Measurements from ENCODE around the gene NRAP. TPM values are rescaled to one million over a fixed set of nuclear protein-coding genes. Genes with fewer than 3 reads are reported as not detected.

The NRAP gene
- total RNA-seq, 1 donor = under 0.01 TPM

DNA sequence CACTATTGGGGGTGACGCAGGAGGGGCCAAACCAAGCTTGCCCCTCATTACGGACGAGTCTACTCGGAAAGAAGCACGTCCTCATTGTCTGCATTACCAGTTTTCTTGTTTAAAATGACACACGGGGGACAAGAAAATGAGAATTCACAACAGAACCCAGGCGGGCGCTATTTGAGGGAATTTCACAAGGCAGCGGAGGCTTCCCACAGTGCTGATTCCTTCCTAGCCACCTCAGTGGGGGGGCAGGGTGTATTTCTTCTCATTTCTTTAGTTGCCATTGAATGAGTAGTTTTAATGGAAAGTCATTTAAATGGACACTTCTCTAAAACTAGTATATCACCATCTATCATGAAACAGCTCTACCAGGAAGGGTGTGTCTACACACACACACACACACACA is 42.9 kb downstream of the NRAP start:
- TF ChIP-seq, protein P1, sequence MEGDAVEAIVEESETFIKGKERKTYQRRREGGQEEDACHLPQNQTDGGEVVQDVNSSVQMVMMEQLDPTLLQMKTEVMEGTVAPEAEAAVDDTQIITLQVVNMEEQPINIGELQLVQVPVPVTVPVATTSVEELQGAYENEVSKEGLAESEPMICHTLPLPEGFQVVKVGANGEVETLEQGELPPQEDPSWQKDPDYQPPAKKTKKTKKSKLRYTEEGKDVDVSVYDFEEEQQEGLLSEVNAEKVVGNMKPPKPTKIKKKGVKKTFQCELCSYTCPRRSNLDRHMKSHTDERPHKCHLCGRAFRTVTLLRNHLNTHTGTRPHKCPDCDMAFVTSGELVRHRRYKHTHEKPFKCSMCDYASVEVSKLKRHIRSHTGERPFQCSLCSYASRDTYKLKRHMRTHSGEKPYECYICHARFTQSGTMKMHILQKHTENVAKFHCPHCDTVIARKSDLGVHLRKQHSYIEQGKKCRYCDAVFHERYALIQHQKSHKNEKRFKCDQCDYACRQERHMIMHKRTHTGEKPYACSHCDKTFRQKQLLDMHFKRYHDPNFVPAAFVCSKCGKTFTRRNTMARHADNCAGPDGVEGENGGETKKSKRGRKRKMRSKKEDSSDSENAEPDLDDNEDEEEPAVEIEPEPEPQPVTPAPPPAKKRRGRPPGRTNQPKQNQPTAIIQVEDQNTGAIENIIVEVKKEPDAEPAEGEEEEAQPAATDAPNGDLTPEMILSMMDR (IDR thresholded peaks at IDR 0.05; ENCODE audit: insufficient read depth, low read length) = no peak
- no peak overlapping the region for H3K4me3 ChIP-seq (ENCODE audit: low read depth, low read length)
- no peak for DNase-seq (ENCODE audit: low read depth)

DNA sequence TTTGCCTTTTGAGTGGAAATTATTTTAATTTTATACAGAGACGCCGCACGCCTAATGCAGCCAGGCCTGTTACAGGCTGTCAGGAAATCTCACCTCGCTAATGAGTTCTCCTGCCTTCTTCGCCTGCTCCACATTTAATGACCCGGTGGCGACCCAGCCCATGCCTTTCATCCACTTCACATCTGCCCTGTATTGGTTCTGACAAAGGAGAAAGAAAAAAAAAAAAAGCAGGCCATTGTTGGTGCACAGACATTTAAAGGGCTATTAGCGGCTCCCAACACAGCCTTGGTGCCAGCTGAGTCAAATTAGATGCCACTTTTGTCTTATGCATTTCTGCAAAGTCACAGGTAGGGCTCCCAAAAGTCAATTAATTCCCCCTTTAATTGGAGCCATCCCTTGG is 43.3 kb downstream of the NRAP start:
- no peak for DNase-seq (ENCODE audit: low read depth)
- TF ChIP-seq, protein P1 (IDR thresholded peaks at IDR 0.05; ENCODE audit: insufficient read depth, low read length) = no peak
- no peak overlapping the region for H3K4me3 ChIP-seq (ENCODE audit: low read depth, low read length)

DNA sequence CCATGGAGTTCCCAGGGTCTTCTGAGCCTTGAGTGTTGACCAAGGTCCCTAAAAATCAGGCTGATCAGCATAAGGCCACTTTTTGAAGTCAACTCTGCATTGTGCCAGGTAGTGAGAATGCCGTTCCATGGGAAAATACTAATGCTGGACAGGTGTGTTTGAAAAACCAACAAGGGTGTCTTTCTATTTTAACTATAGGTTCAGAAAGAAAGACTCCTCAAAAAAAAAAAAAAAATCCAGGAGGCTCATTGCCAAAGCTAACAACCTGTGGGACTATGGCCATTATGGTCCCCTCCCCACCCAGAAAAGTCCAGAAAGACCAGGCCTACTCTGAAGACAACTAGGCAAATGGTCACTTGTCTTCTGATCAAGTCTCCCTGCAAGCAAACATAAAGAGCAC is 44.4 kb downstream of the NRAP start:
- DNase-seq (ENCODE audit: low read depth) = no peak
- TF ChIP-seq, protein P1 (IDR thresholded peaks at IDR 0.05; ENCODE audit: insufficient read depth, low read length) = no peak
- no peak overlapping the region for H3K4me3 ChIP-seq (ENCODE audit: low read depth, low read length)

DNA sequence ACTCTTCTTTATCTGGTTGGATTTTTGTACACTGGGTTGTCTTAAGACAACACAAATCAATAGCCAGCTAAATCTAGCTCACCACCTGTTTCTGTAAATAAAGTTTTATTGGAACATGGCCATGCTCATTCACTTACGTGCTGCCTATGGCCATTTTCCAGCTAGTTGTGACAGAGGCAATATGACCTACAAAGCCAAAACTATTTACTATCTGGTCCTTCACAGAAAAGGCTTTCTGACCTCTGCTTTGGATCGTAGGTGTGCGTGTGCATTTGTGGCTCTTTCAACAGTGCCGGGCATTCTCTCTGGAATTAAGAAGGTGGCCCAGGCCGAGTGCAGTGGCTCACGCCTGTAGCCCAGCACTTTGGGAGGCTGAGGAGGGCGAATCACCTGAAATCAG is 45.5 kb downstream of the NRAP start:
- DNase-seq (ENCODE audit: low read depth) = no peak
- no peak overlapping the region for H3K4me3 ChIP-seq (ENCODE audit: low read depth, low read length)
- TF ChIP-seq, protein P1 (IDR thresholded peaks at IDR 0.05; ENCODE audit: insufficient read depth, low read length) = no peak

DNA sequence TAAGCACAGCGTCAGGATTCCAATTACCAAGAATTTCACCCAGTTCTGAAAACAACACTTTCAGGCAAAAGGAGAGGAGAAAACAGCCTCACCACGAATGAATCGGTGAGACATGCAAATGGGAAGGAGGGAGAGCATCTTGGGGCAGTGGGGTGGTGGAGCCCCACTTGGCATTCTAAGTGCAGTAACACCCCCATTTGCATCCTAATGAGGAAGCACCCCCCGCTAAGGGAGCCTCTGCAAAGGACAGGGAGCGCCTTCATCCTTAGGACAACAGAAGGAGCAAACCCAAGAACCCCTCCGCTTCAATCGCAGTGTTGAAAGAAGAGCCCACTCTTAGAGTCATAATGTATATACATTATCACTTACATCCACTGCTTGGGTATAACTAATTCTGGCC is 46.8 kb downstream of the NRAP start:
- no peak overlapping the region for H3K4me3 ChIP-seq (ENCODE audit: low read depth, low read length)
- TF ChIP-seq, protein P1 (IDR thresholded peaks at IDR 0.05; ENCODE audit: insufficient read depth, low read length) = no peak
- DNase-seq (ENCODE audit: low read depth) = no peak

DNA sequence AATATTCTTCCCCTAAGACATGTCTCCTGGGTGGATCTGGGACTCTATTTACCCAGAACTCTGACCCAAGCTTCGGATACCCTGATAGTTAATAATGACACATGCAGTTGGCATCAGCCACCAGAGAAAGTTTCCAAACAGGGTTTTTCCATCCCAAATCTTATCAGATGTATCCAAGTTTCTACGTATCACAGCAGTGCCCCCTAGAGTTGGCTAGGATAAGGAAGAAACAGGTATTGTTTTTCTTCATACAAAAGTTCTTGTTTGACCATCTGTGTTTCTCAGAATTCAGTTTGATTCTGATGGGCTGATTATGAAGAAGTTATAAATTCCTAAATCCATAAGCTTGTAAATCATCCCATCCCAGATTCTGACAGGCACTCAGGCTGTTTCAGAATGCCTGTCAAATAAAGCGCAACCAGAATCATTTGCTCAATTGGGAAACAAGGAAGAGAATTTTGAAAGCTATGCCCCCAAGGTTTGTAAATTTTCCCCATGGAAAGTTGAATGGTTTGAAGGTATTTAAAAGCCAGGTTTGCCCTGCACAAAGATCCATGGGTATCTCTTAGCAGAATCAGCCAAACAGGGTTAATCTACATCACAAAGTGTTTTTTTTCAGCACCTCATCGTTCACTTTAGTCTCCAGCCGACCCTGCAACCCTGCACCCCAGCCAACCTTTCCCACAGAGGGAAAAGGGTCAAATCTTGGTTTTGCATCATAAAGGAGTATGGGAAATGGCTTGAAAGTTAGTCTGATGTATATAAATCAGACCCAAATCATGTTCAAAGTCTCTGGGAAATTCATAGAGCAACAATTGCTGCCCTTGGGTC is 47.4 kb downstream of the NRAP start:
- TF ChIP-seq, protein P1 (IDR thresholded peaks at IDR 0.05; ENCODE audit: insufficient read depth, low read length) = peak; percentile 19
- no peak for DNase-seq (ENCODE audit: low read depth)
- H3K4me3 ChIP-seq (ENCODE audit: low read depth, low read length) = no peak overlapping the region

All from fibroblast of the aortic adventitia (primary cell).